ENCODE results near the gene MORC2. TPM values are rescaled to one million over a fixed set of nuclear protein-coding genes. Genes with fewer than 3 reads are reported as not detected.

The MORC2 gene
- polyA plus RNA-seq, 1 experiment = 9.0 TPM

DNA sequence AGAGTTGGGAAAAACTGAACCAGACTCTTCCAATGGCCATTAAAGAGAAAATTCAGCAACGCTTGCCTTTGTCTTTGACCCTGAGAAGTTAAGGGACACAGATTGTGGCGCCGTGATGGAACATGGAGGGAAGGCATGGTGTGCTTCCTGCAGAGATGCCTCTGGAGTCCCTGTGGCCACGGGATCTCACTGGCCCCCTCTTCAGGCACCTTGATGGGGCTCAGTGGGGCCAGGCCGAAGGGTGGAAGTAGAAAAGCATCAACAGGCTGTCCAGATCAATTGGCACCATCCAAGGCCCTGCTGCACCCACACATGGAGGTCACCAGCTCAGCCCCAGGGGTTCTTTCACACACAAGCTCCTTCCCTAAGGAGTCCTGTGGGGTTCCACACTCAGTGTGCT is 42.9 kb downstream of the MORC2 start:
- DNase-seq (ENCODE audit: low read depth) = no peak
- H3K27me3 ChIP-seq (ENCODE audit: control insufficient read depth, insufficient read depth, low read length) = no peaks in the 10 kb centered on the region
- ChIA-PET POLR2A (no interaction called here), CTCF (interaction anchor here (0.6 to 0.7 kb wide), 2 partner anchors 156 to 282 kb away, joined by 3 to 4 read pairs; no protein-coding TSS in a partner anchor)
- no peak overlapping the region for H3K4me3 ChIP-seq (ENCODE audit: low read depth, low read length)
- TF ChIP-seq, protein P1, sequence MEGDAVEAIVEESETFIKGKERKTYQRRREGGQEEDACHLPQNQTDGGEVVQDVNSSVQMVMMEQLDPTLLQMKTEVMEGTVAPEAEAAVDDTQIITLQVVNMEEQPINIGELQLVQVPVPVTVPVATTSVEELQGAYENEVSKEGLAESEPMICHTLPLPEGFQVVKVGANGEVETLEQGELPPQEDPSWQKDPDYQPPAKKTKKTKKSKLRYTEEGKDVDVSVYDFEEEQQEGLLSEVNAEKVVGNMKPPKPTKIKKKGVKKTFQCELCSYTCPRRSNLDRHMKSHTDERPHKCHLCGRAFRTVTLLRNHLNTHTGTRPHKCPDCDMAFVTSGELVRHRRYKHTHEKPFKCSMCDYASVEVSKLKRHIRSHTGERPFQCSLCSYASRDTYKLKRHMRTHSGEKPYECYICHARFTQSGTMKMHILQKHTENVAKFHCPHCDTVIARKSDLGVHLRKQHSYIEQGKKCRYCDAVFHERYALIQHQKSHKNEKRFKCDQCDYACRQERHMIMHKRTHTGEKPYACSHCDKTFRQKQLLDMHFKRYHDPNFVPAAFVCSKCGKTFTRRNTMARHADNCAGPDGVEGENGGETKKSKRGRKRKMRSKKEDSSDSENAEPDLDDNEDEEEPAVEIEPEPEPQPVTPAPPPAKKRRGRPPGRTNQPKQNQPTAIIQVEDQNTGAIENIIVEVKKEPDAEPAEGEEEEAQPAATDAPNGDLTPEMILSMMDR (IDR thresholded peaks at IDR 0.05; ENCODE audit: insufficient read depth, low read depth, low read length) = no peak
- H3K36me3 ChIP-seq (ENCODE audit: control insufficient read depth, insufficient read depth, low read length) = peaks cover 22% of the 10 kb centered on the region

DNA sequence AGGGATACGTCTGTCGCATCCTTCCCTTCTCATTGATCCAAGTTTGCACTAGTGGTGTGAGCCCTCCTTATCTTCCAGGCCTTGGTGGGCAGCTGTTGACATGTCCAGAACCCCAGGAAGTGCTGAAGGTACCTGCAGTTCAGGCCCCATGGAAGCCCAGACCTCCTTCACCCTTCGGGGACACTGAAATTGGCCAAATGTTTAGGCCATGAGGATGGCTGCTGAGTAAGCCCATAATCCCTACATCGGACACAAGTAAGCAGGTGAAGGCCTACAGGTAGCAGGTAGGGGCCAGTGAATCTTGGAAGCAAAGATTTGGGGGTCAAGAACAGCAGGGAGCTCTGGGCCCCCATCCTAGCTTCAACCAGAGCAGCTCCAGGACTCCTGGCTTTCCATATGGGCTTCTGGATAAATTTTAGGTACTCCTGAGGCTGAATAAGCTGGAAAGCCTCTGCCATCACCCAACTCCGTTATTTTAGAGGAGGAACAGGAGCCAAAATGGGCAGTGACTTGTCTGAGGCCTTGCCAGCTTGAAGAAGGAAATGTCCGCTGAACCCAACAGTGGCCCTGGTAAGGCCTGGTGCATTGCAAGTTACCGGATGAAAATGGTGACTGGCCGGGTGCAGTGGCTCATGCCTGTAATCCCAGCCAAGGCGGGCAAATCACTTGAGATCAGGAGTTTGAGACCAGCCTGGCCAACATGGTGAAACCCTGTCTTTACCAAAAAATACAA is 45.2 kb downstream of the MORC2 start:
- DNase-seq (ENCODE audit: low read depth) = no peak
- Histone ChIP-seq H3K36me3 (ENCODE audit: control insufficient read depth, insufficient read depth, low read length) (peaks cover 19% of the 10 kb centered on the region), H3K27me3 (ENCODE audit: control insufficient read depth, insufficient read depth, low read length) (no peaks in the 10 kb centered on the region), H3K4me3 (ENCODE audit: low read depth, low read length) (no peak overlapping the region)
- CTCF ChIA-PET = interaction anchor here (5.5 kb wide), 1 partner anchor 161 kb away, joined by 98 read pairs; no protein-coding TSS in a partner anchor
- POLR2A ChIA-PET = no interaction called here
- TF ChIP-seq, protein P1 (IDR thresholded peaks at IDR 0.05; ENCODE audit: insufficient read depth, low read depth, low read length) = no peak

DNA sequence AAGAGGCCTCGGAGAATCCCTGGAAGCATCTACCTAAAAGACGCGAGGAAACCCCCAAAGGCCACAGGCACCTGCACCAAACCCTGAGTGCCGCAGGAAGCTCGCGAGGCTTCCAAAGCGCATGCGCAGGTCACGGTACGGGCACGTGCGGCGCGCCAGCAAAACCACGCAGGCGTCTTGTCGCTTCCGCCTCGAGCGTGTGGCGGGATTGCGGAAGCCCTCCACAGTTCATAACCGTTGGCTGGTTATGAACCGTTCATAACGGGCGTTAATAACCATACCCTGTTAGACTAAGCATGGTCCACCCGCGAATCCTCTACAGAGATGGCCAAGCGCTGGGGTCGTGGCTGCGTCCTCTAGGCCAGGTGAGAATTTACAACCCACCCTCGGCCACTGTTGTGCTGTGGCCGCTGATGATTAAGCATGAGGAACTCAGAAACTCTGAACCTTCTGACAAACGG is 46.4 kb downstream of the MORC2 start:
- POLR2A ChIA-PET = no interaction called here
- CTCF ChIA-PET = interaction anchor here (0.6 to 5.5 kb wide), 9 partner anchors 19 to 570 kb away, joined by 3 to 98 read pairs (median 5); no protein-coding TSS in a partner anchor
- peaks cover 10% of the 10 kb centered on the region for H3K36me3 ChIP-seq (ENCODE audit: control insufficient read depth, insufficient read depth, low read length)
- DNase-seq (ENCODE audit: low read depth) = no peak
- TF ChIP-seq, protein P1 (IDR thresholded peaks at IDR 0.05; ENCODE audit: insufficient read depth, low read depth, low read length) = no peak
- H3K27me3 ChIP-seq (ENCODE audit: control insufficient read depth, insufficient read depth, low read length) = no peaks in the 10 kb centered on the region
- H3K4me3 ChIP-seq (ENCODE audit: low read depth, low read length) = peak overlapping the region; percentile 34

DNA sequence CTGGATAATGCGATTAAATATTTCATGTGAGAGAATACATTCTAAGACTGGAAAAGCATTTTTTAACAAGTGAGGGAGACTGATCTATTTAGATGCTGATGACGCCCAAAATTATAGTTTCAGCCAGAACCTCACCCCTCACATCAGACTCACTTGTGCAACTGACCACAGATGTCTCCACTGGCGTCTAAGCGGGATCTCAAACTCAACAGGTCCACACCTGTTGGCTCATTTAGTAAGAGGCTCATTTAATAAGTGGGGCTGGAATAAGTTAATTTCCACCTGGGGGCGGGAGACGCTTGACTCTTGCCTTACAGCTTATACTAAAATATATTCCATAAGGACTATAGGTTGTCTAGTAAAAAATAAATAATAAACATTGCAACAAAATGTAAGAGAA is 47.5 kb downstream of the MORC2 start:
- TF ChIP-seq, protein P1 (IDR thresholded peaks at IDR 0.05; ENCODE audit: insufficient read depth, low read depth, low read length) = no peak
- Histone ChIP-seq H3K4me3 (ENCODE audit: low read depth, low read length) (no peak overlapping the region), H3K27me3 (ENCODE audit: control insufficient read depth, insufficient read depth, low read length) (no peaks in the 10 kb centered on the region), H3K36me3 (ENCODE audit: control insufficient read depth, insufficient read depth, low read length) (peaks cover 4% of the 10 kb centered on the region)
- POLR2A ChIA-PET = no interaction called here
- CTCF ChIA-PET = interaction anchor here (0.7 to 5.5 kb wide), 17 partner anchors 9 to 304 kb away, joined by 3 to 98 read pairs (median 5); no protein-coding TSS in a partner anchor
- DNase-seq (ENCODE audit: low read depth) = no peak

DNA sequence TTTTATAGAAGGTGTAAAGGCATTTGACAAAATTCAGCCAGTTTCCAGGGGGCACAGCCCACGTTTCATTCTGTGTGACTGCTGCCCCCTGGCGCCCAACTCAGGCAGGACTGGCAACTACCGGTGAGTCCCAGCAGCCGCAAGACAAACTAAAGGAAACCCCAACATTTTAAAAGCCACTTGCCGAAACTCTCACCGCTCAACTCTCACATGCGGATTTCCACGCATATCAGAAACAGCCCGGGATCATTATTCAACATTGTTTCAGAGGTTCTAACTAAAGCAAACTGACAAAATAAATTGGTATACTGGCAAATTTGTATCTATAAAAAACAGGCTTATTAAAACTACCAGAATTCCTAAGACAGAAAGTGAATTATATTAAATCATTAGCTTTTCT is 48.2 kb downstream of the MORC2 start:
- POLR2A ChIA-PET = no interaction called here

More for the DNA sequence above, 48.2 kb downstream of the MORC2 start:
- no peaks in the 10 kb centered on the region for H3K36me3 ChIP-seq (ENCODE audit: control insufficient read depth, insufficient read depth, low read length)
- CTCF ChIA-PET = interaction anchor here (0.6 to 5.5 kb wide), 32 partner anchors 9 to 305 kb away, joined by 3 to 98 read pairs (median 5); no protein-coding TSS in a partner anchor
- no peak for DNase-seq (ENCODE audit: low read depth)
- TF ChIP-seq, protein P1 (IDR thresholded peaks at IDR 0.05; ENCODE audit: insufficient read depth, low read depth, low read length) = peak; percentile 91
- no peak overlapping the region for H3K4me3 ChIP-seq (ENCODE audit: low read depth, low read length)
- no peaks in the 10 kb centered on the region for H3K27me3 ChIP-seq (ENCODE audit: control insufficient read depth, insufficient read depth, low read length)
